ENCODE data around the gene CAMTA1. TPM values are rescaled to one million over a fixed set of nuclear protein-coding genes. Genes with fewer than 3 reads are reported as not detected.

CAMTA1 gene
- total RNA-seq, 6 donors from 2014 or later: 38.8 to 74.0 (median 46.1) TPM

- H3K36me3 ChIP-seq: no peaks in the 10 kb centered on the region
- DNase-seq (no peak), ATAC-seq (ENCODE audit: low FRiP score in 2 of 2) (no peak)
- no peak for TF ChIP-seq POLR2A (IDR thresholded peaks at IDR 0.05)
- no peak for TF ChIP-seq CTCF (IDR thresholded peaks at IDR 0.05)
- H3K4me1 ChIP-seq: no peaks in the 10 kb centered on the region
- no peaks in the 10 kb centered on the region for H3K9me3 ChIP-seq
- WGBS, 2 donors: 93 to 94% methylated on average over 12 of the region's 12 CpGs
- H3K4me3 ChIP-seq: no peak overlapping the region
- H3K27me3 ChIP-seq: no peaks in the 10 kb centered on the region
- H3K27ac ChIP-seq: no peak overlapping the region
Measured at GRCh38 chr1:7564137-7564536, 778.9 kb downstream of the CAMTA1 start.

DNA sequence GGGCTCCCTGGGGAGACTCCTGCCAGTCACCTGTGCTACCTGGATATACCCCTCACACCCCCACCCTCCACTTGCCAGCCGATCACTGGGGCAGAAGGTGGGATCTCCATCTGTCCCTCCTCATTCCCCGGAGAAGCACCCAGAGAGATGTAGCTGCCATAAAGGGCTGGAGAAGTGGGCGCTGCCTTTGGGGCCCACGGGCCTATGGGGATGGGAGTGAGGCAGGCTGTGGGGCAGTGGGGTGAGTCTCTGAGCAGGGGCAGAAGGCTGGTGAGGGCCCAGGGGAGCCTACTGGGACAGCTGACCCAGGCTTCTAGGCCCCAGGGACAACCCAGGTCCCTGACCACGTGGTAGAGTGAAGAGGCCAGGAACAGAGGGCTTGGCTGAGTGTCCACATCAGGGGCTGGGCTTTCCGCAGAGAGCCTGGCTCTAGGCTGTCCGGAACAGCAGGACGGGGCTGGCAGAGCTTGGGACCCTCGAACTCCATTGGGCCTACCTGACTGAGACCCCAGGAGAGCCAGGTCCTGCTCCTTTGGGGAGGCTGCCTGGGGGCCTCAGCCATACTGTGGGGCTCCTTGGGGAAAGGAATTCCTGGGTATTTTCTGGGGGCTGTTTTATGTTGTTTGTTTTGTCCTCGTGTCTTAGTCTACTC, 780.0 kb downstream of the CAMTA1 start:
- H3K36me3 ChIP-seq: no peaks in the 10 kb centered on the region
- ATAC-seq (ENCODE audit: low FRiP score in 2 of 2) (no peak), DNase-seq (no peak)
- H3K27ac ChIP-seq: no peak overlapping the region
- no peaks in the 10 kb centered on the region for H3K4me1 ChIP-seq
- H3K4me3 ChIP-seq: no peak overlapping the region
- TF ChIP-seq POLR2A (IDR thresholded peaks at IDR 0.05): no peak
- no peak for TF ChIP-seq POLR2AphosphoS5 (IDR thresholded peaks at IDR 0.05)
- TF ChIP-seq CTCF (IDR thresholded peaks at IDR 0.05): no peak
- TF ChIP-seq EP300 (IDR thresholded peaks at IDR 0.05): no peak
- WGBS, 2 donors: 85 to 90% methylated on average over 5 to 9 of the region's 10 CpGs
- no peaks in the 10 kb centered on the region for H3K27me3 ChIP-seq
- H3K9me3 ChIP-seq: no peaks in the 10 kb centered on the region

GRCh38 chr1:7566417-7567375, 781.4 kb downstream of the CAMTA1 start:
- H3K9me3 ChIP-seq: no peaks in the 10 kb centered on the region
- no peaks in the 10 kb centered on the region for H3K36me3 ChIP-seq
- no peak for ATAC-seq (ENCODE audit: low FRiP score in 2 of 2)
- H3K4me3 ChIP-seq: no peak overlapping the region
- H3K4me1 ChIP-seq: no peaks in the 10 kb centered on the region
- TF ChIP-seq POLR2AphosphoS5 (IDR thresholded peaks at IDR 0.05): no peak
- TF ChIP-seq POLR2A (IDR thresholded peaks at IDR 0.05): no peak
- TF ChIP-seq CTCF (IDR thresholded peaks at IDR 0.05): no peak
- no peak for TF ChIP-seq EP300 (IDR thresholded peaks at IDR 0.05)
- H3K27ac ChIP-seq: no peak overlapping the region
- no peaks in the 10 kb centered on the region for H3K27me3 ChIP-seq
- DNase-seq: no peak
- 86 to 88% methylated on average over 13 to 16 of the region's 16 CpGs for WGBS, 2 donors

DNA sequence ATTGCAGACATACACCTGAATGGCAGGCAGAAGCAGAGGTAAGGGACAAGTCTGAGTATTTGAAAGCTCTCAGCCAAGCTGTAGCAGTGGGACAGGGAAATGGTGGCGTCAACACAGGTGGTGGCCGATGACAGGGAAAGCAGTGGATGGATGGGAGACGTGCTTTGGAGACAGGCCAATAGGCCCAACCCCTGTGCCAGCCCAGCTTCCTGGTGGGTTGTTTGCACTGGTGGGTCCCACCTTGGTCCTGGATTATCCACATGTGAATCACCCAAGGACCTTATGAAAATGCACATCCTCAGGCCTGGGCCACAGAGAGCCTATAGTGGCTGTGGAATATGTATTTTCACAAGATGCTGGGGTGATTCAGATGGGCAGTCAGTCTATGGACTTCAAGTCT, 782.1 kb downstream of the CAMTA1 start:
- H3K4me1 ChIP-seq: no peaks in the 10 kb centered on the region
- TF ChIP-seq CTCF (IDR thresholded peaks at IDR 0.05): no peak
- no peak for TF ChIP-seq EP300 (IDR thresholded peaks at IDR 0.05)
- no peak for TF ChIP-seq POLR2AphosphoS5 (IDR thresholded peaks at IDR 0.05)
- H3K27me3 ChIP-seq: no peaks in the 10 kb centered on the region
- DNase-seq (no peak), ATAC-seq (ENCODE audit: low FRiP score in 2 of 2) (no peak)
- 96 to 98% methylated on average over 3 of the region's 3 CpGs for WGBS, 2 donors
- H3K27ac ChIP-seq: no peak overlapping the region
- no peaks in the 10 kb centered on the region for H3K36me3 ChIP-seq
- H3K9me3 ChIP-seq: no peaks in the 10 kb centered on the region
- H3K4me3 ChIP-seq: no peak overlapping the region

Measured in upper lobe of left lung (tissue), 6 donors.